ENCODE data around the gene MRM3. TPM values are rescaled to one million over a fixed set of nuclear protein-coding genes. Genes with fewer than 3 reads are reported as not detected.

MRM3 gene
- total and polyA plus RNA-seq, 2 donors (not counting 3 experiments of a cell fraction or from before 2014, with no cell fraction given): 17.1 to 19.2 TPM

- no peaks in the 10 kb centered on the region for H3K27me3 ChIP-seq (ENCODE audit: control insufficient read depth in 2 of 2, insufficient read depth in 2 of 2, low read length in 2 of 2)
- DNase-seq (ENCODE audit: low read depth, low spot score) (no peak), FAIRE-seq (no peak)
- H2AFZ ChIP-seq (ENCODE audit: low read depth, low read length): no peak overlapping the region
- peaks cover 12 to 15% of the 10 kb centered on the region in 2 experiments for H3K36me3 ChIP-seq (ENCODE audit: control insufficient read depth in 2 of 2, extremely low read depth in 1 of 2, insufficient read depth in 2 of 2, low read length in 2 of 2)
- H3K9me1 ChIP-seq (replicated peaks; ENCODE audit: control insufficient read depth, extremely low read depth, insufficient read depth, low read length): no peaks in the 10 kb centered on the region
- H3K4me1 ChIP-seq (ENCODE audit: control insufficient read depth, extremely low read depth, insufficient read depth, low read length): peaks cover 10% of the 10 kb centered on the region
- ChIA-PET POLR2A (no interaction called here), CTCF (interaction anchor here (0.6 to 15.3 kb wide), 4 partner anchors 87 to 264 kb away, joined by 3 to 341 read pairs (median 6); partner anchors contain the start of gene NXN)
- BruUV-seq (replicated peaks): no TSS peak
- dilution Hi-C loops (cut with MboI; ENCODE audit: extremely low pct_ligation_motif_present, low sequenced_read_pairs) (loop anchor here (25.0 kb wide), 1 partner anchor 195 kb away; the partner anchor contains the start of genes NXN and TIMM22), intact Hi-C loops (cut with micrococcal nuclease) (no loop called here)
- no peak overlapping the region for H3K4me2 ChIP-seq (ENCODE audit: insufficient read depth, low read length)
- TF ChIP-seq MYC (IDR thresholded peaks at IDR 0.05; ENCODE audit: low read depth, low read length) (no peak), JUN (IDR thresholded peaks at IDR 0.05; ENCODE audit: borderline replicate concordance, insufficient read depth, insufficient read length, low read depth) (no peak), GATA2 (IDR thresholded peaks at IDR 0.05; ENCODE audit: insufficient read depth, insufficient read length, low read depth, low read length) (no peak), FOS (IDR thresholded peaks at IDR 0.05; ENCODE audit: borderline replicate concordance, insufficient read depth, low read length) (no peak), EZH2 (IDR thresholded peaks at IDR 0.05; ENCODE audit: borderline replicate concordance, low read depth, low read length, severe bottlenecking) (no peak), POLR2A (IDR thresholded peaks at IDR 0.05; ENCODE audit: low read depth, low read length) (no peak), POLR2AphosphoS5 (IDR thresholded peaks at IDR 0.05; ENCODE audit: insufficient read depth, low read depth, low read length) (no peak)
- TF ChIP-seq, protein P1, sequence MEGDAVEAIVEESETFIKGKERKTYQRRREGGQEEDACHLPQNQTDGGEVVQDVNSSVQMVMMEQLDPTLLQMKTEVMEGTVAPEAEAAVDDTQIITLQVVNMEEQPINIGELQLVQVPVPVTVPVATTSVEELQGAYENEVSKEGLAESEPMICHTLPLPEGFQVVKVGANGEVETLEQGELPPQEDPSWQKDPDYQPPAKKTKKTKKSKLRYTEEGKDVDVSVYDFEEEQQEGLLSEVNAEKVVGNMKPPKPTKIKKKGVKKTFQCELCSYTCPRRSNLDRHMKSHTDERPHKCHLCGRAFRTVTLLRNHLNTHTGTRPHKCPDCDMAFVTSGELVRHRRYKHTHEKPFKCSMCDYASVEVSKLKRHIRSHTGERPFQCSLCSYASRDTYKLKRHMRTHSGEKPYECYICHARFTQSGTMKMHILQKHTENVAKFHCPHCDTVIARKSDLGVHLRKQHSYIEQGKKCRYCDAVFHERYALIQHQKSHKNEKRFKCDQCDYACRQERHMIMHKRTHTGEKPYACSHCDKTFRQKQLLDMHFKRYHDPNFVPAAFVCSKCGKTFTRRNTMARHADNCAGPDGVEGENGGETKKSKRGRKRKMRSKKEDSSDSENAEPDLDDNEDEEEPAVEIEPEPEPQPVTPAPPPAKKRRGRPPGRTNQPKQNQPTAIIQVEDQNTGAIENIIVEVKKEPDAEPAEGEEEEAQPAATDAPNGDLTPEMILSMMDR (IDR thresholded peaks at IDR 0.05; ENCODE audit: extremely low read depth in 1 of 2, insufficient read depth in 1 of 2, low read depth in 1 of 2, low read length in 2 of 2): no peak
- TF ChIP-seq, protein P2, sequence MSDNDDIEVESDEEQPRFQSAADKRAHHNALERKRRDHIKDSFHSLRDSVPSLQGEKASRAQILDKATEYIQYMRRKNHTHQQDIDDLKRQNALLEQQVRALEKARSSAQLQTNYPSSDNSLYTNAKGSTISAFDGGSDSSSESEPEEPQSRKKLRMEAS (IDR thresholded peaks at IDR 0.05; ENCODE audit: insufficient read depth, insufficient read length): no peak
- H3K9me3 ChIP-seq (replicated peaks; ENCODE audit: control insufficient read depth, insufficient read depth, low read length): no peaks in the 10 kb centered on the region
- no peak overlapping the region for H3K27ac ChIP-seq (ENCODE audit: insufficient read depth, low read depth, low read length)
- no peaks in the 10 kb centered on the region for H3K79me2 ChIP-seq (ENCODE audit: control insufficient read depth, insufficient read depth, low read length)
- H3K4me3 ChIP-seq (replicated peaks in 1 of 3; ENCODE audit: insufficient read depth in 1 of 3, low read depth in 1 of 3, low read length in 3 of 3): no peak overlapping the region
- no peak overlapping the region for H3K9ac ChIP-seq (replicated peaks; ENCODE audit: extremely low read depth, insufficient read depth, low read length)
- H4K20me1 ChIP-seq (replicated peaks; ENCODE audit: control insufficient read depth, extremely low read depth, insufficient read depth, low read length): no peaks in the 10 kb centered on the region
Observed at GRCh38 chr17:792277-792676, 10.1 kb downstream of the MRM3 start.
